ENCODE measurements around the gene TUBB2B. TPM values are rescaled to one million over a fixed set of nuclear protein-coding genes. Genes with fewer than 3 reads are reported as not detected.

The TUBB2B gene
- total and polyA plus RNA-seq, 9 of the 15 experiments (the other 6 are each of a cell fraction or from before 2014, with no cell fraction given), result 0.11 to 9.7 (median 4.6) TPM

DNA sequence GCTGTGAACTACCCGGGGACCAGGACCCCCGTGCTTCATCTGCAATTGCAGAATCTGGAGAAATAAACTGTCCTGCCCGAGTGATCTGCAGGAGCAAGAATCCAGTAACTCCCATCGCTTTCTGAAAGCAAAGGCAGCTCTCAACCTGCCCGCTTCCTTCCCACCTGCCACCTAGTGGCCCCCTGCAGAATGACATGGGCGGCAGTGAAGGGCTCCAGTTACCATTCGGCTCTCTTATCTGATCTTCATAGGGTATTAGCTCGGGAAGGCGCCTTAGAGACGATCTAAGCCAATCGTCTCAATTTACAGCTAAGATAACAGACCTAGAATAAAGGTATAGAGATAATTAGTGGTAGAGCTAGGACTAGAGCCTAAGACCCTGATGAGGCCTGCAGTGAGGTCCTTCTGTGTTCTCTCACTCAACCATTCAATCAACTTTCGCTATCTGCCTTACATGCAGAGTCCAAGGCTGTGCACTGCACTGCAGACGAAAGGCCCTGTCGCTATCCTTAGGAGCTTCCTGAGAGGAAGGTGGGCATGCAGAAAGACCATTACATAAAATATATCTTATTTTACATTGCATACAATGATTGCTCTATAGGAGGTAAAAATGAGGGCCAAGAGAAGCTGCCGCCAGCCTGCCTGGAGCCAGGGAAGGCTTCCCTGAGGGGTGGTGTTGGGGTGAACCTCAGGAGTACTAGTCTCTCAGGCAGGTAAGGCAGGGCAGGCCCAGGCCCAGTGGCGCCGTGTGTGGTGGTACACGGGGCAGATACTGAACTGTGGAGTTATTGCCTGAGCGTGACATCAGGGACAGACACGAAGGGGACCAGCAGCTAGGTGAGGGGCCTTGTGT lies 24.2 kb upstream of the TUBB2B start (continued):
- TF ChIP-seq, protein P1, sequence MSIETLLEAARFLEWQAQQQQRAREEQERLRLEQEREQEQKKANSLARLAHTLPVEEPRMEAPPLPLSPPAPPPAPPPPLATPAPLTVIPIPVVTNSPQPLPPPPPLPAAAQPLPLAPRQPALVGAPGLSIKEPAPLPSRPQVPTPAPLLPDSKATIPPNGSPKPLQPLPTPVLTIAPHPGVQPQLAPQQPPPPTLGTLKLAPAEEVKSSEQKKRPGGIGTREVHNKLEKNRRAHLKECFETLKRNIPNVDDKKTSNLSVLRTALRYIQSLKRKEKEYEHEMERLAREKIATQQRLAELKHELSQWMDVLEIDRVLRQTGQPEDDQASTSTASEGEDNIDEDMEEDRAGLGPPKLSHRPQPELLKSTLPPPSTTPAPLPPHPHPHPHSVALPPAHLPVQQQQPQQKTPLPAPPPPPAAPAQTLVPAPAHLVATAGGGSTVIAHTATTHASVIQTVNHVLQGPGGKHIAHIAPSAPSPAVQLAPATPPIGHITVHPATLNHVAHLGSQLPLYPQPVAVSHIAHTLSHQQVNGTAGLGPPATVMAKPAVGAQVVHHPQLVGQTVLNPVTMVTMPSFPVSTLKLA (conservative IDR thresholded peaks at IDR 0.05), result peak in 1 of 2 experiments; percentile 40; a peak in 1 of 4 replicates
- TF ChIP-seq LCOR (CRISPR knock-in tag; IDR thresholded peaks at IDR 0.05) (0 out of 2 replicates have a peak, but pooled peaks have one; percentile 28), CREM (IDR thresholded peaks at IDR 0.05; ENCODE audit: low read depth) (peak; percentile 77), FOXJ2 (tag; IDR thresholded peaks at IDR 0.05) (no peak), RAD21 (CRISPR knock-in tag; conservative IDR thresholded peaks at IDR 0.05 in 1 of 2, IDR thresholded peaks at IDR 0.05 in 1 of 2) (peak; percentile 87 to 88), L3MBTL2 (IDR thresholded peaks at IDR 0.05) (peak; percentile 59; the same call in 1 of the 2 replicates), NFE2 (IDR thresholded peaks at IDR 0.05; ENCODE audit: low read depth) (no peak), ATF7 (IDR thresholded peaks at IDR 0.05) (peak; percentile 70; the same call in 1 of the 2 replicates), KLF16 (IDR thresholded peaks at IDR 0.05) (peak; percentile 70), MCM3 (IDR thresholded peaks at IDR 0.05) (no peak), ZKSCAN8 (CRISPR knock-in tag; IDR thresholded peaks at IDR 0.05) (no peak), JUN (IDR thresholded peaks at IDR 0.05; ENCODE audit: borderline replicate concordance, low read depth, low read length) (peak; percentile 58; the same call in 1 of the 2 replicates), JUN (CRISPR knock-in tag; IDR thresholded peaks at IDR 0.05; ENCODE audit: borderline replicate concordance) (0 out of 2 replicates have a peak, but pooled peaks have one; percentile 19), MTA1 (IDR thresholded peaks at IDR 0.05; ENCODE audit: borderline replicate concordance) (peak; percentile 37; the same call in 1 of the 2 replicates), CBX3 (IDR thresholded peaks at IDR 0.05; ENCODE audit: borderline replicate concordance in 1 of 2, low read length in 2 of 2) (peak in 1 of 2 experiments; percentile 68; a peak in 1 of 3 replicates), POU5F1 (IDR thresholded peaks at IDR 0.05; ENCODE audit: borderline replicate concordance, low read depth, low read length, partially characterized antibody) (no peak)
- TF ChIP-seq, protein P2, sequence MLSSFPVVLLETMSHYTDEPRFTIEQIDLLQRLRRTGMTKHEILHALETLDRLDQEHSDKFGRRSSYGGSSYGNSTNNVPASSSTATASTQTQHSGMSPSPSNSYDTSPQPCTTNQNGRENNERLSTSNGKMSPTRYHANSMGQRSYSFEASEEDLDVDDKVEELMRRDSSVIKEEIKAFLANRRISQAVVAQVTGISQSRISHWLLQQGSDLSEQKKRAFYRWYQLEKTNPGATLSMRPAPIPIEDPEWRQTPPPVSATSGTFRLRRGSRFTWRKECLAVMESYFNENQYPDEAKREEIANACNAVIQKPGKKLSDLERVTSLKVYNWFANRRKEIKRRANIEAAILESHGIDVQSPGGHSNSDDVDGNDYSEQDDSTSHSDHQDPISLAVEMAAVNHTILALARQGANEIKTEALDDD (IDR thresholded peaks at IDR 0.05), result peak; percentile 68; the same call in 1 of the 2 replicates
- TF ChIP-seq, protein P3, sequence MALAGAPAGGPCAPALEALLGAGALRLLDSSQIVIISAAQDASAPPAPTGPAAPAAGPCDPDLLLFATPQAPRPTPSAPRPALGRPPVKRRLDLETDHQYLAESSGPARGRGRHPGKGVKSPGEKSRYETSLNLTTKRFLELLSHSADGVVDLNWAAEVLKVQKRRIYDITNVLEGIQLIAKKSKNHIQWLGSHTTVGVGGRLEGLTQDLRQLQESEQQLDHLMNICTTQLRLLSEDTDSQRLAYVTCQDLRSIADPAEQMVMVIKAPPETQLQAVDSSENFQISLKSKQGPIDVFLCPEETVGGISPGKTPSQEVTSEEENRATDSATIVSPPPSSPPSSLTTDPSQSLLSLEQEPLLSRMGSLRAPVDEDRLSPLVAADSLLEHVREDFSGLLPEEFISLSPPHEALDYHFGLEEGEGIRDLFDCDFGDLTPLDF (CRISPR knock-in tag; IDR thresholded peaks at IDR 0.05), result 0 out of 2 replicates have a peak, but pooled peaks have one; percentile 25
- TF ChIP-seq, protein P4, sequence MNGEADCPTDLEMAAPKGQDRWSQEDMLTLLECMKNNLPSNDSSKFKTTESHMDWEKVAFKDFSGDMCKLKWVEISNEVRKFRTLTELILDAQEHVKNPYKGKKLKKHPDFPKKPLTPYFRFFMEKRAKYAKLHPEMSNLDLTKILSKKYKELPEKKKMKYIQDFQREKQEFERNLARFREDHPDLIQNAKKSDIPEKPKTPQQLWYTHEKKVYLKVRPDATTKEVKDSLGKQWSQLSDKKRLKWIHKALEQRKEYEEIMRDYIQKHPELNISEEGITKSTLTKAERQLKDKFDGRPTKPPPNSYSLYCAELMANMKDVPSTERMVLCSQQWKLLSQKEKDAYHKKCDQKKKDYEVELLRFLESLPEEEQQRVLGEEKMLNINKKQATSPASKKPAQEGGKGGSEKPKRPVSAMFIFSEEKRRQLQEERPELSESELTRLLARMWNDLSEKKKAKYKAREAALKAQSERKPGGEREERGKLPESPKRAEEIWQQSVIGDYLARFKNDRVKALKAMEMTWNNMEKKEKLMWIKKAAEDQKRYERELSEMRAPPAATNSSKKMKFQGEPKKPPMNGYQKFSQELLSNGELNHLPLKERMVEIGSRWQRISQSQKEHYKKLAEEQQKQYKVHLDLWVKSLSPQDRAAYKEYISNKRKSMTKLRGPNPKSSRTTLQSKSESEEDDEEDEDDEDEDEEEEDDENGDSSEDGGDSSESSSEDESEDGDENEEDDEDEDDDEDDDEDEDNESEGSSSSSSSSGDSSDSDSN (IDR thresholded peaks at IDR 0.05; ENCODE audit: borderline replicate concordance in 1 of 2, low read depth in 2 of 2, low read length in 2 of 2), result peak in 1 of 2 experiments; percentile 77; a peak in 2 of 4 replicates
